ENCODE results near the gene TMBIM1.

Gene TMBIM1

DNA sequence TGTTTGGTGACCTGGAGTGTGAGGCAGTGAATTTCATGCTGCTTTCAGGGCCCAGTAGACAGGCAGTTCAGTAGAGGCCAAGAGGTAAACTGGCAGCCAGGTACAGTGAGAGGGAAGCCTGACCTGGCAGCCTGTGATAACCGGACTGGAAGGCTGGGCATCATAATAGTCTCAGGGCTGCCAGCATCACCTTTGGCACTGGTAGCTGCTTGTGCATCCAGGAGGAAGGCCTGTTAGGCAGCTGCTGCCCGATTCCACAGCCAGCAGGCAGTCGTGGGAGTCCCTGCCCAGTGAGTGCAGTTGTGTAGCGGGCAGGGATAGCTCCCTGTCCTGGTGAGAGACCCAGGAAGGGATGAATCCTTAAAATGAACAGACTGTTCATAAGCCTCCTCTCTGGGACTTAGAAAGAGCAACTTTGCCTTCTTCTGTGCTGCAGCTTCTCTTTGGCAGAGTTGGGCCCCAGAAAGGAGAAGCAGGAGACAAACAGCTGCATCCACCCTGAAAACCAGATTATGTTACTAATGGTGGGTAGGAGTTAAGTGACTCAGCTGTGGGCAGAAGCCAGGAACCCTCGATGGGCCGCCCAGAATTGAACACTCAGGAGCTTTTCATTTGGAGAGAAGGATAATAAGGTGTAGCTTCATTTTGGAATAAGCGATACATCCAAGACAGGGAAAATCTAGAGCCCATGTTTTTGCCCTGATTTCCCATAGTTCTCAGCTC is 39.6 kb downstream of the TMBIM1 start:
- TF ChIP-seq, protein P1, sequence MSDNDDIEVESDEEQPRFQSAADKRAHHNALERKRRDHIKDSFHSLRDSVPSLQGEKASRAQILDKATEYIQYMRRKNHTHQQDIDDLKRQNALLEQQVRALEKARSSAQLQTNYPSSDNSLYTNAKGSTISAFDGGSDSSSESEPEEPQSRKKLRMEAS (IDR thresholded peaks at IDR 0.05; ENCODE audit: low read depth, low read length): no peak
- TF ChIP-seq MYC (IDR thresholded peaks at IDR 0.05; ENCODE audit: low read depth, low read length) (no peak), POLR2A (IDR thresholded peaks at IDR 0.05; ENCODE audit: extremely low read depth, insufficient read length) (no peak)
- TF ChIP-seq, protein P2, sequence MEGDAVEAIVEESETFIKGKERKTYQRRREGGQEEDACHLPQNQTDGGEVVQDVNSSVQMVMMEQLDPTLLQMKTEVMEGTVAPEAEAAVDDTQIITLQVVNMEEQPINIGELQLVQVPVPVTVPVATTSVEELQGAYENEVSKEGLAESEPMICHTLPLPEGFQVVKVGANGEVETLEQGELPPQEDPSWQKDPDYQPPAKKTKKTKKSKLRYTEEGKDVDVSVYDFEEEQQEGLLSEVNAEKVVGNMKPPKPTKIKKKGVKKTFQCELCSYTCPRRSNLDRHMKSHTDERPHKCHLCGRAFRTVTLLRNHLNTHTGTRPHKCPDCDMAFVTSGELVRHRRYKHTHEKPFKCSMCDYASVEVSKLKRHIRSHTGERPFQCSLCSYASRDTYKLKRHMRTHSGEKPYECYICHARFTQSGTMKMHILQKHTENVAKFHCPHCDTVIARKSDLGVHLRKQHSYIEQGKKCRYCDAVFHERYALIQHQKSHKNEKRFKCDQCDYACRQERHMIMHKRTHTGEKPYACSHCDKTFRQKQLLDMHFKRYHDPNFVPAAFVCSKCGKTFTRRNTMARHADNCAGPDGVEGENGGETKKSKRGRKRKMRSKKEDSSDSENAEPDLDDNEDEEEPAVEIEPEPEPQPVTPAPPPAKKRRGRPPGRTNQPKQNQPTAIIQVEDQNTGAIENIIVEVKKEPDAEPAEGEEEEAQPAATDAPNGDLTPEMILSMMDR (IDR thresholded peaks at IDR 0.05; ENCODE audit: low read depth, low read length): no peak
- H3K4me3 ChIP-seq (ENCODE audit: low read depth, low read length): no peak overlapping the region
- DNase-seq (ENCODE audit: low read depth): peak; percentile 44

DNA sequence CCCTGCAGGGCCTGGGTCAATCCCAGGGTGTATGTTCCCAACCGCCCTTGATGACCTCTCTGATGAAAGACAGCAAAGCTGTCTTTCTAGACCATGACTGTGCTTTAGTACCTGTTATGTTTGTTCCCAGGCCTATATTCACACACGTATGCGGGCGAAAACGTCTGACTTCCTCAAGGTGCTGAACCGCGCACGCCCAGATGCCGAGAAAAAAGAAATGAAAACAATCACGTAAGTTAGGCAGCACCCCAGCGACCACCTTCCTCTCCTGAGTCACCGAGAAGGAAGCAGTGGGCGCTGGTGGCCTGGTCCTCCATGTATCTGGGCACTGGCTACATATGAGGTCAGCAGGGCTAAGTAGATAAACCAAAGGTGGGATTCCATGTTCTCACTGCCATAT is 42.6 kb downstream of the TMBIM1 start:
- TF ChIP-seq POLR2A (IDR thresholded peaks at IDR 0.05; ENCODE audit: extremely low read depth, insufficient read length) (no peak), MYC (IDR thresholded peaks at IDR 0.05; ENCODE audit: low read depth, low read length) (no peak)
- TF ChIP-seq, protein P1 (IDR thresholded peaks at IDR 0.05; ENCODE audit: low read depth, low read length): no peak
- TF ChIP-seq, protein P2 (IDR thresholded peaks at IDR 0.05; ENCODE audit: low read depth, low read length): no peak
- DNase-seq (ENCODE audit: low read depth): no peak

DNA sequence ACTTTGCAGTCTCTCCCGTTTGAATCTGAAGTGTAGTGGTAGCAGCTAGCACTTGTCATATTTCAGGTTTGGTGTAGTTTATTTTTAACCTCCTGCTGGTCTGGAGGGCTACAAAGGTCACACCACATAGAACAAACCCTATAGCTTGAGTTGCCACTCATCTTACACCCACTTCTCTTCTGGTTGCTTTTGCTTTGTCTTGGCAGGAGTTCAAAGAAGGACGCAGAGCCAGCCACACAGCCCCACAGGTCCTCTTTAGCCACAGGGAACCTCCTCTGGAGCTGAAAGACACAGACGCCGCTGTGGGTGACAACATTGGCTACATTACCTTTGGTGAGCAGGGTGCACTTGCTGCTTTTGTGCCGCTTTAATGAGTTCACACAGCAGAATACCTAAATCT is 47.1 kb downstream of the TMBIM1 start:
- DNase-seq (ENCODE audit: low read depth): no peak
- TF ChIP-seq, protein P1 (IDR thresholded peaks at IDR 0.05; ENCODE audit: low read depth, low read length): no peak
- no peak for TF ChIP-seq MYC (IDR thresholded peaks at IDR 0.05; ENCODE audit: low read depth, low read length)
- no peak for TF ChIP-seq POLR2A (IDR thresholded peaks at IDR 0.05; ENCODE audit: extremely low read depth, insufficient read length)
- TF ChIP-seq, protein P2 (IDR thresholded peaks at IDR 0.05; ENCODE audit: low read depth, low read length): no peak
- no peak overlapping the region for H3K4me3 ChIP-seq (ENCODE audit: low read depth, low read length)

More for the DNA sequence above, 42.6 kb downstream of the TMBIM1 start:
- H3K4me3 ChIP-seq (ENCODE audit: low read depth, low read length): no peak overlapping the region

DNA sequence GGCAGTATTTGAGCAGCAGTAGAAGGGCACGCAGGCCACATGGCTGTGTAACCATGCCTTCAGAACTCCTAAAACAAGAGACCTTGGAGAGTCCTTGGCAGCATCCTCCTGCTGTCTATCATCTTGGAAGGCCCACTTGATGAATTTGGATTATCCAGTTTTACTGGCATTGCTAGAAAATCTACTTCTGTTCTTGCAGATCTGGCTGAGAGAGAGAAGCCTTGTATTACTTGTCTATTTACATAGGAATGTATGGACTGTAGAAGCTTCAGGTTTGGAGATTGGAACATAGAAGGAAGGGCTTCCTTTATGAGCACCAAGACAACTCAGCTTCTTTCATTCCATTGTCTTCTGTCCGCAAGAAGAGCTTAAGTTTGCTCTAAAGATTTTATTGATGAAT is 47.6 kb downstream of the TMBIM1 start:
- TF ChIP-seq, protein P2 (IDR thresholded peaks at IDR 0.05; ENCODE audit: low read depth, low read length): no peak
- no peak for DNase-seq (ENCODE audit: low read depth)
- no peak overlapping the region for H3K4me3 ChIP-seq (ENCODE audit: low read depth, low read length)

DNA sequence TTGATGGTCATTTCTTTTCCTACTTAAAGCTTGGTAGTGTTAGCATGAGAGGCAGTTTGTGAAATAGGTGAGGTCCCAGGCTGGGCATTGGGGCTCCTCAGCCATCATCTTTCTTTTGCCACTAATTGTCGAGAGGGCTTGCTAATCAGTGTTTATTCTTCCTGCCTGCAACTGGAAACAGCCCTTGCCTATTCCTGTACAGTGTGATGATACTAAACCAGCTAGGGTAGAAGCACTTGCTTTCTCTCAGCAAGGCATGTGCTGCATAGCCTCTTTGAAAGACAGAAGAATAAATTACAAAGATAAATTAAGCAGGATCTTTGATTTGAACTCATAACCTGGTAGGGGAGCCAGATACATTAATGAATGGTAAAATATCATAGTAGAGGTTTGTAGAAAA is 48.1 kb downstream of the TMBIM1 start:
- TF ChIP-seq POLR2A (IDR thresholded peaks at IDR 0.05; ENCODE audit: extremely low read depth, insufficient read length): no peak
- TF ChIP-seq, protein P1 (IDR thresholded peaks at IDR 0.05; ENCODE audit: low read depth, low read length): no peak
- TF ChIP-seq MYC (IDR thresholded peaks at IDR 0.05; ENCODE audit: low read depth, low read length): no peak
- TF ChIP-seq, protein P2 (IDR thresholded peaks at IDR 0.05; ENCODE audit: low read depth, low read length): no peak
- no peak overlapping the region for H3K4me3 ChIP-seq (ENCODE audit: low read depth, low read length)
- no peak for DNase-seq (ENCODE audit: low read depth)

DNA sequence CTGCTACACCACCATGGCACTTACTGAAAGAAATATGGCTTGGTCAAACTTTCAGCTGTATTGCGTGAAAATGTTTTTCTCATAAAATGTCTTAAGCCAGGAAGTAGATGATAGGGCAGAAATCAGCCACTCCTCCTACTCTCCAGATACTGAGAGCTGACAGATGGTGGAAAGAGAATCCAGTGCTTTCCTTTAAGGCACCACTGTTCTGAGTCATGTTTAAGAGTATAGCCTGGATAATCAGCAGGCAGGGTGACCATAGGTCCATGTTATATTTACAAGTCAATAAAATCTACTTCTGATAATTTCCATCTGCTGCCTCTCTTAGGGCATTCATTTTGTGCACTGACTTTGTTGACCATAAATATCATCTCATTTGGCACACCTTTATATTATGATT is 53.4 kb downstream of the TMBIM1 start:
- no peak overlapping the region for H3K4me3 ChIP-seq (ENCODE audit: low read depth, low read length)
- TF ChIP-seq, protein P1 (IDR thresholded peaks at IDR 0.05; ENCODE audit: low read depth, low read length): no peak
- TF ChIP-seq MYC (IDR thresholded peaks at IDR 0.05; ENCODE audit: low read depth, low read length) (no peak), POLR2A (IDR thresholded peaks at IDR 0.05; ENCODE audit: extremely low read depth, insufficient read length) (no peak)
- TF ChIP-seq, protein P2 (IDR thresholded peaks at IDR 0.05; ENCODE audit: low read depth, low read length): no peak
- no peak for DNase-seq (ENCODE audit: low read depth)

All from NB4 (cell line).